GM18907 (cell line): ENCODE measurements around the gene PAK4.

Experiments
- ATAC-seq: cut with Tn5 transposase; IDR thresholded peaks from one replicate; pipeline ENCODE4 v1.9.1; 2021; ENCODE audit warnings: mild to moderate bottlenecking, moderate library complexity; ENCODE audit not compliant: unreplicated experiment

Gene PAK4

GRCh38 chr19:39145180-39145953 lies 19.8 kb downstream of the PAK4 start:
- no peak for ATAC-seq

GRCh38 chr19:39146091-39146490 lies 20.5 kb downstream of the PAK4 start:
- no peak for ATAC-seq

GRCh38 chr19:39146686-39147450 lies 21.3 kb downstream of the PAK4 start:
- no peak for ATAC-seq

- no peak for ATAC-seq
Measured at GRCh38 chr19:39147480-39147879, 21.9 kb downstream of the PAK4 start.

- ATAC-seq: no peak
Measured at GRCh38 chr19:39148939-39149529, 23.4 kb downstream of the PAK4 start.

GRCh38 chr19:39150235-39150634 lies 24.6 kb downstream of the PAK4 start:
- ATAC-seq: no peak

- ATAC-seq: no peak
Measured at GRCh38 chr19:39150807-39151600, 25.4 kb downstream of the PAK4 start.

GRCh38 chr19:39152066-39152465 lies 26.5 kb downstream of the PAK4 start:
- ATAC-seq: no peak

- ATAC-seq: no peak
Measured at GRCh38 chr19:39154100-39154628, 28.6 kb downstream of the PAK4 start.

GRCh38 chr19:39154629-39155100 lies 29.1 kb downstream of the PAK4 start:
- no peak for ATAC-seq

GRCh38 chr19:39155114-39155700 lies 29.6 kb downstream of the PAK4 start:
- ATAC-seq: no peak

- ATAC-seq: no peak
Measured at GRCh38 chr19:39155741-39156140, 30.2 kb downstream of the PAK4 start.

- ATAC-seq: no peak
Measured at GRCh38 chr19:39156326-39157230, 31.0 kb downstream of the PAK4 start.

- no peak for ATAC-seq
Measured at GRCh38 chr19:39157275-39157996, 31.9 kb downstream of the PAK4 start.

- no peak for ATAC-seq
Measured at GRCh38 chr19:39157997-39158389, 32.4 kb downstream of the PAK4 start.

- ATAC-seq: no peak
Measured at GRCh38 chr19:39158646-39159260, 33.2 kb downstream of the PAK4 start.

- no peak for ATAC-seq
Measured at GRCh38 chr19:39160523-39160861, 34.9 kb downstream of the PAK4 start.
